K562 (cell line): Measurements from ENCODE around the gene CGNL1. TPM values are rescaled to one million over a fixed set of nuclear protein-coding genes. Genes with fewer than 3 reads are reported as not detected.

Source experiments
- BRD9 ChIP-seq: fragments of 450-650 bp; IDR thresholded peaks from 2 replicates; pipeline ENCODE4 v1.6.1; 2018; ENCODE audit warnings: low read depth; ENCODE audit not compliant: partially characterized antibody
- CCAR2 ChIP-seq: fragments of 200-400 bp; formaldehyde crosslinking; IDR thresholded peaks from 2 replicates; pipeline ENCODE4 v1.6.1; 2017; ENCODE audit warnings: mild to moderate bottlenecking, low read depth, low read length
- CHD1 ChIP-seq: fragments of 200-600 bp; sonication (generic); IDR thresholded peaks from one replicate; pipeline ENCODE4 v1.6.1; 2012; ENCODE audit warnings: mild to moderate bottlenecking, moderate library complexity, low read length, inconsistent platforms
- ERF ChIP-seq: fragments of 450-650 bp; formaldehyde crosslinking; IDR thresholded peaks from 2 replicates; pipeline ENCODE4 v1.4.0; 2020; ENCODE audit warnings: mild to moderate bottlenecking, mixed read lengths
- FOSL1 ChIP-seq: fragments of 200-800 bp; sonication (Bioruptor generic); conservative IDR thresholded peaks from 2 replicates; pipeline ENCODE4 v1.6.1; 2016; ENCODE audit warnings: missing genetic modification characterization, missing compliant biosample characterization
- KLF16 ChIP-seq: IDR thresholded peaks from 2 replicates; pipeline ENCODE4 v1.6.1; 2016; ENCODE audit warnings: antibody characterized with exemption
- LARP7 ChIP-seq: fragments of 450-650 bp; IDR thresholded peaks from 2 replicates; pipeline ENCODE4 v1.6.1; 2016
- MCM2 ChIP-seq: fragments of 450-650 bp; IDR thresholded peaks from 2 replicates; pipeline ENCODE4 v1.6.1; 2017; ENCODE audit warnings: low read depth, mild to moderate bottlenecking
- MTF1 ChIP-seq: fragments of 250-450 bp; sonication (Bioruptor Pico); IDR thresholded peaks from 2 replicates; pipeline ENCODE4 v1.9.0; 2021; ENCODE audit warnings: moderate library complexity, mild to moderate bottlenecking, inconsistent platforms, borderline replicate concordance
- NFE2L1 ChIP-seq: fragments of 450-650 bp; IDR thresholded peaks from 2 replicates; pipeline ENCODE4 v1.6.1; 2016; ENCODE audit warnings: missing genetic modification characterization, low read depth, mild to moderate bottlenecking, missing compliant biosample characterization, moderate library complexity, borderline replicate concordance
- NFYB ChIP-seq: IDR thresholded peaks from 2 replicates; pipeline ENCODE4 v1.6.1; 2011; ENCODE audit warnings: mild to moderate bottlenecking, moderate library complexity; ENCODE audit not compliant: insufficient read length; ENCODE audit errors: extremely low read depth
- POLR2AphosphoS5 ChIP-seq: IDR thresholded peaks from 2 replicates; pipeline ENCODE4 v1.6.1; 2011; ENCODE audit warnings: mild to moderate bottlenecking, low read depth, low read length, moderate library complexity; ENCODE audit not compliant: control insufficient read depth, insufficient read depth
- SREBF1 ChIP-seq: fragments of 150-350 bp; IDR thresholded peaks from 2 replicates; pipeline ENCODE4 v1.6.1; 2014; ENCODE audit warnings: antibody characterized with exemption, low read depth, low read length, borderline replicate concordance
- TAF9B ChIP-seq: fragments of 450-650 bp; IDR thresholded peaks from 2 replicates; pipeline ENCODE4 v1.6.1; 2018; ENCODE audit warnings: mild to moderate bottlenecking; ENCODE audit not compliant: partially characterized antibody
- THRAP3 ChIP-seq: fragments of 450-650 bp; IDR thresholded peaks from 2 replicates; pipeline ENCODE4 v1.6.1; 2016; ENCODE audit warnings: mild to moderate bottlenecking, inconsistent platforms, borderline replicate concordance
- ZFP1 ChIP-seq: fragments of 450-650 bp; formaldehyde crosslinking; IDR thresholded peaks from 2 replicates; pipeline ENCODE4 v1.4.0; 2020; ENCODE audit warnings: mild to moderate bottlenecking, mixed read lengths
- ZNF274 ChIP-seq: IDR thresholded peaks from 2 replicates; pipeline ENCODE4 v1.6.1; 2011; ENCODE audit warnings: low read depth, mild to moderate bottlenecking, low read length, moderate library complexity, borderline replicate concordance
- ZNF316 ChIP-seq: fragments of 450-650 bp; IDR thresholded peaks from 2 replicates; pipeline ENCODE4 v1.6.1; 2016
- ZNF695 ChIP-seq: fragments of 450-650 bp; formaldehyde crosslinking; IDR thresholded peaks from 2 replicates; pipeline ENCODE4 v1.4.0; 2020; ENCODE audit warnings: mild to moderate bottlenecking, moderate library complexity
- ZNF778 ChIP-seq: fragments of 450-650 bp; formaldehyde crosslinking; IDR thresholded peaks from 2 replicates; pipeline ENCODE4 v1.4.0; 2020; ENCODE audit warnings: mild to moderate bottlenecking, moderate library complexity
- polyA plus RNA-seq, 8 experiments: library from polyadenylated mRNA; depleted of rRNA in 4 of 8; stranded (reverse) in 5 of 8; unstranded in 3 of 8; fragments of >200 nt; fragmentation: Nextera tagmentation in 2 of 8; fragmentation: Illumina TruSeq in 1 of 8; extraction: Ambion mirVana in 2 of 8; extraction: Trizol in 1 of 8; gene quantifications; 2 replicates each; pipeline versions ENCODE4 v1.2.1 to v1.2.3, GENCODE V29; 2011 to 2014; ENCODE audit warnings: inconsistent platforms in 1 of 8, missing spikeins in 1 of 8
- total RNA-seq, 7 experiments: library from RNA; depleted of rRNA in 6 of 7; stranded (reverse); fragments of >200 nt in 6 of 7; fragmentation: Illumina TruSeq in 2 of 7; extraction: Trizol in 2 of 7; gene quantifications; 2 replicates each; pipeline versions ENCODE4 v1.2.1 to v1.2.3, GENCODE V29; 2011 to 2021; ENCODE audit warnings: low replicate concordance in 1 of 7
- TF ChIP-seq, protein P1 (sequence below): sonication (generic); formaldehyde crosslinking; IDR thresholded peaks from 2 replicates; pipeline ENCODE4 v1.8.0; 2023; ENCODE audit warnings: missing genetic modification reagents, mild to moderate bottlenecking, borderline replicate concordance
- TF ChIP-seq, protein P2 (sequence below): fragments of 250-450 bp; sonication (Bioruptor Pico); IDR thresholded peaks from 2 replicates; pipeline ENCODE4 v1.8.0; 2022; ENCODE audit warnings: inconsistent platforms

Gene CGNL1
- total and polyA plus RNA-seq, 9 of the 15 experiments (the other 6 are each of a cell fraction or from before 2014, with no cell fraction given): 0.01 to 0.07 TPM; not detected in 7

DNA sequence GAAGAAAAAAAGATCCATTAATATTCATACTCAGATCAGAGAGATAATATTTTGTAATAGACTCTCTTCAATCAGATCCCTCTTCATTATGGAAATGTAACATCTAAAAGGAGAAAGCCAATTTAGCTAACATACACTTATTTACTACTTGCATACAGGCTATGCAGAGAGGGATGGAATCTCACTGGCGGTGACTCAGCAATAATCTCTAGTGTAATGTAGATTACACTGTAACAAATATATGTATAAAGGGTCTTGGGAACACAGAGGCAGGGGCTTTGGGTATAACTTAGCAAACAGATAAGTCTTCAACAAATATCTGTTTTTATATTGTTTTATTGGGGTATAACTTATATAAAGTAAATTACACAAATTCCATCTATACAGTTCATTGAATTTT is 69.6 kb downstream of the CGNL1 start (continued):
- TF ChIP-seq MTF1 (CRISPR knock-in tag) (no peak), CCAR2 (no peak), ZNF274 (no peak), ZNF778 (CRISPR knock-in tag) (no peak), CHD1 (no peak), FOSL1 (tag) (no peak), MCM2 (no peak), NFYB (no peak), TAF9B (no peak), THRAP3 (no peak), SREBF1 (no peak), KLF16 (no peak), POLR2AphosphoS5 (no peak), BRD9 (no peak), ZFP1 (CRISPR knock-in tag) (no peak), ERF (CRISPR knock-in tag) (no peak), ZNF695 (CRISPR knock-in tag) (no peak), ZNF316 (peak; percentile 82), LARP7 (no peak), NFE2L1 (tag) (peak; percentile 80; the same call in 1 of the 2 replicates)
- TF ChIP-seq, protein P1, sequence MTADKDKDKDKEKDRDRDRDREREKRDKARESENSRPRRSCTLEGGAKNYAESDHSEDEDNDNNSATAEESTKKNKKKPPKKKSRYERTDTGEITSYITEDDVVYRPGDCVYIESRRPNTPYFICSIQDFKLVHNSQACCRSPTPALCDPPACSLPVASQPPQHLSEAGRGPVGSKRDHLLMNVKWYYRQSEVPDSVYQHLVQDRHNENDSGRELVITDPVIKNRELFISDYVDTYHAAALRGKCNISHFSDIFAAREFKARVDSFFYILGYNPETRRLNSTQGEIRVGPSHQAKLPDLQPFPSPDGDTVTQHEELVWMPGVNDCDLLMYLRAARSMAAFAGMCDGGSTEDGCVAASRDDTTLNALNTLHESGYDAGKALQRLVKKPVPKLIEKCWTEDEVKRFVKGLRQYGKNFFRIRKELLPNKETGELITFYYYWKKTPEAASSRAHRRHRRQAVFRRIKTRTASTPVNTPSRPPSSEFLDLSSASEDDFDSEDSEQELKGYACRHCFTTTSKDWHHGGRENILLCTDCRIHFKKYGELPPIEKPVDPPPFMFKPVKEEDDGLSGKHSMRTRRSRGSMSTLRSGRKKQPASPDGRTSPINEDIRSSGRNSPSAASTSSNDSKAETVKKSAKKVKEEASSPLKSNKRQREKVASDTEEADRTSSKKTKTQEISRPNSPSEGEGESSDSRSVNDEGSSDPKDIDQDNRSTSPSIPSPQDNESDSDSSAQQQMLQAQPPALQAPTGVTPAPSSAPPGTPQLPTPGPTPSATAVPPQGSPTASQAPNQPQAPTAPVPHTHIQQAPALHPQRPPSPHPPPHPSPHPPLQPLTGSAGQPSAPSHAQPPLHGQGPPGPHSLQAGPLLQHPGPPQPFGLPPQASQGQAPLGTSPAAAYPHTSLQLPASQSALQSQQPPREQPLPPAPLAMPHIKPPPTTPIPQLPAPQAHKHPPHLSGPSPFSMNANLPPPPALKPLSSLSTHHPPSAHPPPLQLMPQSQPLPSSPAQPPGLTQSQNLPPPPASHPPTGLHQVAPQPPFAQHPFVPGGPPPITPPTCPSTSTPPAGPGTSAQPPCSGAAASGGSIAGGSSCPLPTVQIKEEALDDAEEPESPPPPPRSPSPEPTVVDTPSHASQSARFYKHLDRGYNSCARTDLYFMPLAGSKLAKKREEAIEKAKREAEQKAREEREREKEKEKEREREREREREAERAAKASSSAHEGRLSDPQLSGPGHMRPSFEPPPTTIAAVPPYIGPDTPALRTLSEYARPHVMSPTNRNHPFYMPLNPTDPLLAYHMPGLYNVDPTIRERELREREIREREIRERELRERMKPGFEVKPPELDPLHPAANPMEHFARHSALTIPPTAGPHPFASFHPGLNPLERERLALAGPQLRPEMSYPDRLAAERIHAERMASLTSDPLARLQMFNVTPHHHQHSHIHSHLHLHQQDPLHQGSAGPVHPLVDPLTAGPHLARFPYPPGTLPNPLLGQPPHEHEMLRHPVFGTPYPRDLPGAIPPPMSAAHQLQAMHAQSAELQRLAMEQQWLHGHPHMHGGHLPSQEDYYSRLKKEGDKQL (CRISPR knock-in tag): no peak
- TF ChIP-seq, protein P2, sequence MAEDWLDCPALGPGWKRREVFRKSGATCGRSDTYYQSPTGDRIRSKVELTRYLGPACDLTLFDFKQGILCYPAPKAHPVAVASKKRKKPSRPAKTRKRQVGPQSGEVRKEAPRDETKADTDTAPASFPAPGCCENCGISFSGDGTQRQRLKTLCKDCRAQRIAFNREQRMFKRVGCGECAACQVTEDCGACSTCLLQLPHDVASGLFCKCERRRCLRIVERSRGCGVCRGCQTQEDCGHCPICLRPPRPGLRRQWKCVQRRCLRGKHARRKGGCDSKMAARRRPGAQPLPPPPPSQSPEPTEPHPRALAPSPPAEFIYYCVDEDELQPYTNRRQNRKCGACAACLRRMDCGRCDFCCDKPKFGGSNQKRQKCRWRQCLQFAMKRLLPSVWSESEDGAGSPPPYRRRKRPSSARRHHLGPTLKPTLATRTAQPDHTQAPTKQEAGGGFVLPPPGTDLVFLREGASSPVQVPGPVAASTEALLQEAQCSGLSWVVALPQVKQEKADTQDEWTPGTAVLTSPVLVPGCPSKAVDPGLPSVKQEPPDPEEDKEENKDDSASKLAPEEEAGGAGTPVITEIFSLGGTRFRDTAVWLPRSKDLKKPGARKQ (CRISPR knock-in tag): no peak
- TF ChIP-seq, all 486 proteins: peak for 7
